HG02678 (cell line): ENCODE results near the gene CPOX.

Experiments used
- ATAC-seq: cut with Tn5 transposase; IDR thresholded peaks from one replicate; pipeline ENCODE4 v1.9.1; 2021; ENCODE audit warnings: mild to moderate bottlenecking, moderate library complexity; ENCODE audit not compliant: unreplicated experiment

Gene CPOX

DNA sequence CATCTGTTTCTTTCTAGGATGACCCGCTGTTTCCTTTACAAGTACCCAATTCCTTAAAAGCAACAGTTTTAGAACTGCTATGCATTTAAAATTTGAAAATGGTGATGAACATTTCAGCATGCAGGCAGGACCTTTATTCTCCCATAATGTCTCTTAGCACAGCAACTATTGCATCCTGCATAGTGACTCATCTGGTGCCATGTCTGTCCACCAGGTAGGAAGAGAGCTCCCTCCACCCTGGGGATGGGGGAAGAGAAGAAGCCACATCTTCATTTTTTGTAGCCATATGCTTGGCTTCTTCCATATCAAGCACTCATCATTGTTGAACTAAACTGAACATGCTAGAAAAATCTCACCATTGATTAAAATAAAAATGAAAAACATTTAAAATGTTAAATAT is 51.7 kb downstream of the CPOX start:
- no peak for ATAC-seq

DNA sequence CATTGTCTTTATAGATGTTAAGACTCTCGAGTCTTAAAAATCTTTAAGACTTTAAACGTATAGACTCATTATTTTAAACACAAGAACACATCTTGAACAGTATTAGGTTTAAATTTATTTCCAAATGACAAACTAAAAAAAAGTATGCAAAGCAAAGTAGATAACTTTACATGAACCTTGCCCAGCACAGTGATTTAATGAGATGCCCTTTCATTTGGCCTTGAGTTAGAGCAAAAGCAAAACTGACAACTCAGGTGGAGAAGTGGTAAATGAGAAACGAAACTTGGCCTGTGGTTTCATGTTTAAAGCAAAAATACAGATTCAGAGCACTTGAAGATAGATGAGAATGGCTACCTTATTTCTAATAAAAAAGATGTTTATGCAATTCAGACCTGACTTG is 53.1 kb downstream of the CPOX start:
- ATAC-seq: peak; percentile 44

DNA sequence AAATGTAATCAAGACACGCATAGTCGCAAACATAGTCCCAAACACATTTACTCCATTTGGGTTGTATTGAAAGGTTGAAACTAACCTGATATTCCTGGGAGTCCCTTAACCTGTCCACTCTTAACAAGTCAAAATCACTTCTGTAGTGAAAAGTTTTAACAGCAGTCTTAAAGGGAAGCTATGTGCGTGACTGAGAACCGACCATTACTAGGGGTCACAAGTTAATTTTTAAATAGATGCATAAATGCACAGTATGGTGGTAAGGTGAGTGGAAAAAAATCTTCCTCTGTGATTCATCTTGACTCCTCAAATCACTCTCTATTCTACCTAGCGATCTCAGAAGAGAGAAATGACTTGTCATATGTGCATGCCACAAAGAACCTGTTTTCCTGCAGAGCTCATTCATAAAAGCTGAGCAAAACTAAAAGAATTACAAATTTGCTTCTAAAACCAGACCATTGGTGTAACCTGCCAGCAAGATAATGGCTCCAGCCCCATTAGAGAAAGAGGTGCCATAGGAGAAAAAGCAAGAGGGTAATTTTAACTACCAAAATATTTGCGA is 56.9 kb downstream of the CPOX start:
- peak; percentile 71 for ATAC-seq

DNA sequence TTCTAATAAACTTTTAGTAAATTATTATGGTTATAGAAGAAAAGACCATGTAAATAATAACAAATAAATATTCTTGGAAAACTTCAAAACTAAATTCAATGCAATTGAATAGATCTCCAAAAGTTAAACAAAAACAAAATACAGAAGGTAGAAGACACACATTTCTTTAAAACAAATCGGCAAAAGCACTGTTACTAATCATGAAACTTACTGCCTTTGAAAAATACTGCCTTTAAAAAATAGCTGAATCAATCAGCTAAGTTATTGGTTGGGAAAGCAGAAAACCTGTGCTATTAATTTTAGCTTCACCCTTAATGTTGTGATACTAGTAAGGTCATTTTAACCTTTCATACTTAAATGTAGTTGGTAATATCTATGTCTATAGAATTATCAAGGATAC is 58.7 kb downstream of the CPOX start:
- ATAC-seq: no peak

DNA sequence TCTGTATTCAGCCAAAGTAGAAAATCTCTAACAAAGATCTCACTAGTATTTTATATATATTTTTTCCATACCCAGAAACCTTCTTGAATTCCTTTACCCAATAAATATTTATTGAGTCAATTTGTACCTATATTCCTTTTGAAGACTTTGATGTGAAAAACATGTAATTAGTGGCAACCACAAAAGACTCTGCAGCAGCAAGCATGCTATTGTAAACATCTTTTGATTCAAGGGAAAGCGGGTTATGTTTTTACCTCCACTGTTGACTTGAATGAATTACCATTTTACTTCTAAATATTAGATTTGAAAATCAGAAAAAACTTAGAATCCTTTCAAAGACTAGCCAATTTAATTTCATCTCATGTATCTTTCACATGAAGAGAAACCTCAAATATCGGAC is 59.2 kb downstream of the CPOX start:
- no peak for ATAC-seq

DNA sequence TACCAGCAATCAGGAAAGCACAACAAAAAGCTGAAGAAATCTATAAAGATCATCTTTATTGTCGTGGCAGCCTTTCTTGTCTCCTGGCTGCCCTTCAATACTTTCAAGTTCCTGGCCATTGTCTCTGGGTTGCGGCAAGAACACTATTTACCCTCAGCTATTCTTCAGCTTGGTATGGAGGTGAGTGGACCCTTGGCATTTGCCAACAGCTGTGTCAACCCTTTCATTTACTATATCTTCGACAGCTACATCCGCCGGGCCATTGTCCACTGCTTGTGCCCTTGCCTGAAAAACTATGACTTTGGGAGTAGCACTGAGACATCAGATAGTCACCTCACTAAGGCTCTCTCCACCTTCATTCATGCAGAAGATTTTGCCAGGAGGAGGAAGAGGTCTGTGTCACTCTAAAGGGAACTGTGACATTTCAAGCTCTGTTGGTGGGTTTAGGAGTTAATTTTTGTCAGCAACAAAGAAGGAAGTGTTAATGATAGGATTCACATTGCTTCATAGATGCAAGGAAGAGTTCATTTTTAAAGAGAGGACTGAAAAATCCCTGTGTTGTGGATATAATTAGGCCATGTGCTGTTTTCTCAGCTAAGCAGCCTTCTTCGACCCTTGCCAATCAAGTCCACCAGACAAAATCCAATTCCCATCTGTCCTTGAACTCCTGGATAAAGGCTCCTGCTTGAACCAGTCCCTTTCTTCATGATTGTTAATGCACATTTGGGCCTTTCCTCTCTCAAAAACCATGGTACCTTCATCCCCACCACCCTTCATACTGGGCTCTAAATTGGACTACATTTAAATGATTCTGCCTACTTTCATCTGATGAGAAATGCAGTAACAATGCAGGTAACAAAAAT is 60.5 kb downstream of the CPOX start:
- ATAC-seq: no peak

DNA sequence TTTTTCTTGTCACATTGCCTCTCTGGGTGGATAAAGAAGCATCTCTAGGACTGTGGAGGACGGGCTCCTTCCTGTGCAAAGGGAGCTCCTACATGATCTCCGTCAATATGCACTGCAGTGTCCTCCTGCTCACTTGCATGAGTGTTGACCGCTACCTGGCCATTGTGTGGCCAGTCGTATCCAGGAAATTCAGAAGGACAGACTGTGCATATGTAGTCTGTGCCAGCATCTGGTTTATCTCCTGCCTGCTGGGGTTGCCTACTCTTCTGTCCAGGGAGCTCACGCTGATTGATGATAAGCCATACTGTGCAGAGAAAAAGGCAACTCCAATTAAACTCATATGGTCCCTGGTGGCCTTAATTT is 61.2 kb downstream of the CPOX start:
- ATAC-seq: no peak

DNA sequence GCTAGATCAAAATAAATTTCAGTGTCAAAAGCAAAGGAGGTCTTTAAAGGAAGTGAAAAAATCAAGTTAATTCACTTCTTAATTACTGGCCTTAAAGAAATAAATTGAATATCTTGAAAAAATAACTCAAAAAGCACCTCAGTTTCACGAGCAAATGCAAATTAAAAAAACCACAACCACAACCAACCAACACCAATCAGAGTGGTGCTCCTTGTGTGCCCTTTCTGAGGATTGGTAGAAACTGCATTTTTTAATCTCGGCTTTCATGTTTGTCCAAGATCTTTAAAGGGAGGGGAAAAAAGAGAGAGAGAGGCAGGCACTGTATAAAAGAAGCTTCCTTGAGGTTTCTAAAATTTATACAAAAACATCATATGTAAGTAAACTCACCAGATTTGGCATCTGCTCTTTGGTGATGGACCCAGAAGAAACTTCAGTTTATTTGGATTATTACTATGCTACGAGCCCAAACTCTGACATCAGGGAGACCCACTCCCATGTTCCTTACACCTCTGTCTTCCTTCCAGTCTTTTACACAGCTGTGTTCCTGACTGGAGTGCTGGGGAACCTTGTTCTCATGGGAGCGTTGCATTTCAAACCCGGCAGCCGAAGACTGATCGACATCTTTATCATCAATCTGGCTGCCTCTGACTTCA is 61.7 kb downstream of the CPOX start, which contains the start of gene GPR15:
TSS of gene GPR15 (plus strand) at position 357 of the 653 bp plus-strand sequence. CDS start at position 413, 56 bp downstream.
- peak; percentile 34 for ATAC-seq

DNA sequence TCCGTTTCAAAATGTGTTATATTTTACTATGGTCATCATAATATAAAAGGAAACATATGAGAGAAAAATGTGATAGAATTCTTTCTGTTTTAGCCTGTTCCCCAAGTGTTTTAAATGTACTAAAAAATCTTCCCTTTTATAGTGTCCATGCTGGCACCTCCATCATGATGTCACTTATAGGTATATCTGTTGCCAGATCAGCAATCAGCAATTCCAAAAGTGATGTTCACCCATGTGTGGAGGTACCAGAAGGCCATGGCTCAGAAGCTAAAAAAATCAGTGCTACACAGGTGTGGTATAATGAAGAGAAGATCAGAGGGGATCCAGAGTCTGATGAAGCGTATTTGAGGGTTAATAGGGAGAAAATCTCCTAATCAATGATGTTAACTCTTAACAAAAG is 62.7 kb downstream of the CPOX start:
- ATAC-seq: no peak

DNA sequence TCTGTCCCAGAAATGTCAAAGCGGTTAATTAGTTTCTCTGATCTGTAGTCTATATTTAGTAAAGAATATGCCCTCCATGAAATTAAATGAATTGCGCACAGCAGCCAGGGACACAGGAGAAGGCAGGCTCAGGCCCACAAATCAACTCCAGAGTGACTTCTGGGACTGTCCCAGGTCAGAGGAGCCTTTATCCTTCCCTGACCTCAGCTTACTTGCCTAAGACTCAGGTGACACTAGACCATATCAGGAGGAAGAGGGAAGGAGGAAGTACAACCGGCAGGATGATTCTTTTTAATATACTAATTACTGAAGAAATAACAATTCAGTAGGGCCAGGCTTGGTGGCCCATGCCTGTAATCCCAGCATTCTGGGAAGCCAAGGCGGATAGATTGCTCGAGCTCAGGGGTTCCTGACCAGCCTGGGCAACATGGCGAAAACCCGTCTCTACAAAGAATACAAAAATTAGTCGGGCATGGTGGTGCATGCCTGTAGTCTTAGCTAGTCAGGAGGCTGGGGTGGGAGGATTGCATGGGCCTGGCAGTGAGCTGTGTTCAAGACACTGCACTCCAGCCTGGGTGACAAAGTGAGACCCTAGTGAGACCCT is 63.5 kb downstream of the CPOX start:
- no peak for ATAC-seq
